Type B pancreatic cell (in vitro differentiated cells): ENCODE results near the gene CAP2. TPM values are rescaled to one million over a fixed set of nuclear protein-coding genes. Genes with fewer than 3 reads are reported as not detected.

Source experiments
- DNase-seq: peaks from one replicate; pipeline ENCODE4 v3.0.0; 2021; ENCODE audit warnings: mixed read lengths; ENCODE audit not compliant: unreplicated experiment; ENCODE audit errors: extremely low spot score
- H3K27ac Mint-ChIP-seq: 2 replicates; pipeline ENCODE4 v1.8.0; 2021; ENCODE audit warnings: mild to moderate bottlenecking, mixed read lengths
- H3K27me3 Mint-ChIP-seq: 2 replicates; pipeline ENCODE4 v1.8.0; 2021; ENCODE audit warnings: mixed read lengths
- H3K36me3 Mint-ChIP-seq: 2 replicates; pipeline ENCODE4 v1.8.0; 2021; ENCODE audit warnings: mixed read lengths
- H3K4me1 Mint-ChIP-seq: one replicate; pipeline ENCODE4 v1.8.0; 2021; ENCODE audit warnings: mixed read lengths; ENCODE audit not compliant: unreplicated experiment
- H3K4me3 Mint-ChIP-seq: 2 replicates; pipeline ENCODE4 v1.8.0; 2021; ENCODE audit warnings: mild to moderate bottlenecking, mixed read lengths
- H3K9me3 Mint-ChIP-seq: 2 replicates; pipeline ENCODE4 v1.8.0; 2021; ENCODE audit warnings: mixed read lengths
- CTCF ChIP-seq: fragments of 200-600 bp; sonication (generic); conservative IDR thresholded peaks from 2 replicates; pipeline ENCODE4 v1.5.0; 2021; ENCODE audit warnings: antibody characterized with exemption, mild to moderate bottlenecking
- total RNA-seq: library from RNA; stranded (reverse); gene quantifications from 2 replicates; pipeline ENCODE4 v1.2.1, GENCODE V29; 2021; ENCODE audit warnings: low replicate concordance

The CAP2 gene
- total RNA-seq, 1 donor from 2014 or later: 9.3 TPM

GRCh38 chr6:17415321-17415720 is 21.9 kb downstream of the CAP2 start:
- Mint-ChIP-seq H3K4me1 (peaks cover 19% of the 10 kb centered on the region), H3K27me3 (no peaks in the 10 kb centered on the region), H3K36me3 (no peaks in the 10 kb centered on the region), H3K9me3 (no peaks in the 10 kb centered on the region), H3K4me3 (no peak overlapping the region), H3K27ac (no peak overlapping the region)
- no peak for DNase-seq
- no peak for TF ChIP-seq CTCF

GRCh38 chr6:17416806-17417205 is 23.4 kb downstream of the CAP2 start:
- no peak for TF ChIP-seq CTCF
- no peaks in the 10 kb centered on the region for H3K9me3 Mint-ChIP-seq
- no peak overlapping the region for H3K4me3 Mint-ChIP-seq
- no peaks in the 10 kb centered on the region for H3K27me3 Mint-ChIP-seq
- DNase-seq: no peak
- H3K4me1 Mint-ChIP-seq: peaks cover 19% of the 10 kb centered on the region
- no peaks in the 10 kb centered on the region for H3K36me3 Mint-ChIP-seq
- H3K27ac Mint-ChIP-seq: no peak overlapping the region

GRCh38 chr6:17417817-17418216 is 24.4 kb downstream of the CAP2 start:
- Mint-ChIP-seq H3K36me3 (no peaks in the 10 kb centered on the region), H3K4me3 (no peak overlapping the region), H3K27me3 (no peaks in the 10 kb centered on the region), H3K9me3 (no peaks in the 10 kb centered on the region), H3K27ac (peak overlapping the region; percentile 50), H3K4me1 (peaks cover 19% of the 10 kb centered on the region)
- no peak for DNase-seq
- no peak for TF ChIP-seq CTCF

- Mint-ChIP-seq H3K27me3 (no peaks in the 10 kb centered on the region), H3K4me3 (no peak overlapping the region), H3K27ac (peak overlapping the region; percentile 22), H3K36me3 (no peaks in the 10 kb centered on the region), H3K4me1 (peaks cover 19% of the 10 kb centered on the region), H3K9me3 (no peaks in the 10 kb centered on the region)
- no peak for DNase-seq
- no peak for TF ChIP-seq CTCF
Observed at GRCh38 chr6:17418281-17419188, 25.1 kb downstream of the CAP2 start.

GRCh38 chr6:17419189-17419575 is 25.8 kb downstream of the CAP2 start:
- no peak overlapping the region for H3K4me3 Mint-ChIP-seq
- no peak for DNase-seq
- no peak overlapping the region for H3K27ac Mint-ChIP-seq
- H3K9me3 Mint-ChIP-seq: no peaks in the 10 kb centered on the region
- no peak for TF ChIP-seq CTCF
- H3K36me3 Mint-ChIP-seq: no peaks in the 10 kb centered on the region
- H3K4me1 Mint-ChIP-seq: peaks cover 19% of the 10 kb centered on the region
- H3K27me3 Mint-ChIP-seq: no peaks in the 10 kb centered on the region
